OCI-LY3 (cell line): ENCODE data around the gene KDM4F.
"Not testable (repeated sequence)": the region's sequence is repeated elsewhere in the genome, so short reads cannot be mapped to it uniquely, and the experiment has no call there.

Experiments
- H2AFZ ChIP-seq: fragments of 200-600, 300-600 bp; shearing (Covaris generic); 2 replicates; pipeline ENCODE4 v1.6.0; 2014; ENCODE audit warnings: antibody characterized with exemption, low read depth, low read length
- H3K27ac ChIP-seq: fragments of 200-600, 300-600 bp; sonication (generic); 2 replicates; pipeline ENCODE4 v1.5.1; 2014; ENCODE audit warnings: mild to moderate bottlenecking, low read length, moderate library complexity, mixed read lengths
- H3K27me3 ChIP-seq: fragments of 200-600, 300-600 bp; sonication (generic); 2 replicates; pipeline ENCODE4 v1.6.1; 2014; ENCODE audit warnings: low read depth, low read length, mixed read lengths
- H3K36me3 ChIP-seq: fragments of 200-600, 300-600 bp; sonication (generic); replicated peaks from 2 replicates; pipeline ENCODE3; 2014; ENCODE audit warnings: low read depth, low read length, mixed read lengths
- H3K4me1 ChIP-seq: fragments of 300-600, 200-600 bp; sonication (generic); 2 replicates; pipeline ENCODE4 v1.6.1; 2014; ENCODE audit warnings: low read length, mixed read lengths
- H3K4me2 ChIP-seq: fragments of 200-600, 300-600 bp; sonication (generic); 2 replicates; pipeline ENCODE4 v1.6.1; 2014; ENCODE audit warnings: low read length, mixed read lengths
- H3K4me3 ChIP-seq: fragments of 300-600, 200-600 bp; sonication (generic); 2 replicates; pipeline ENCODE4 v1.5.1; 2014; ENCODE audit warnings: antibody characterized with exemption, mild to moderate bottlenecking, low read length, moderate library complexity
- H3K79me2 ChIP-seq: fragments of 300-600, 200-600 bp; shearing (Covaris generic); 2 replicates; pipeline ENCODE4 v1.6.1; 2014; ENCODE audit warnings: mild to moderate bottlenecking, low read length, mixed read lengths
- H3K9ac ChIP-seq: fragments of 300-600, 200-600 bp; shearing (Covaris generic); 2 replicates; pipeline ENCODE4 v1.6.0; 2014; ENCODE audit warnings: mild to moderate bottlenecking, low read length, moderate library complexity
- H3K9me3 ChIP-seq: fragments of 200-600, 300-600 bp; shearing (Covaris generic); 2 replicates; pipeline ENCODE4 v1.6.1; 2014; ENCODE audit warnings: low read length, mixed read lengths; ENCODE audit not compliant: insufficient read depth
- H4K20me1 ChIP-seq: fragments of 200-600, 300-600 bp; sonication (generic); 2 replicates; pipeline ENCODE4 v1.6.1; 2016; ENCODE audit warnings: low read length, mixed read lengths; ENCODE audit not compliant: insufficient read depth
- CTCF ChIP-seq: fragments of 200-600, 300-600 bp; sonication (generic); IDR thresholded peaks from 2 replicates; pipeline ENCODE4 v1.5.1; 2014; ENCODE audit warnings: antibody characterized with exemption, low read length, low read depth
- EZH2phosphoT487 ChIP-seq: fragments of 200-600 bp; shearing (Covaris generic); IDR thresholded peaks from 2 replicates; pipeline ENCODE4 v1.6.1; 2018; ENCODE audit warnings: antibody characterized with exemption, mixed run types, low read depth

The KDM4F gene

GRCh38 chr11:95033051-95033450 lies 16.2 kb upstream of the KDM4F start:
- Histone ChIP-seq H3K36me3 (no peaks in the 10 kb centered on the region), H2AFZ (no peak overlapping the region), H4K20me1 (no peaks in the 10 kb centered on the region), H3K79me2 (no peaks in the 10 kb centered on the region), H3K4me1 (no peaks in the 10 kb centered on the region), H3K4me3 (no peak overlapping the region), H3K9me3 (no peaks in the 10 kb centered on the region), H3K9ac (no peak overlapping the region), H3K4me2 (no peak overlapping the region), H3K27ac (no peak overlapping the region), H3K27me3 (no peaks in the 10 kb centered on the region)
- TF ChIP-seq CTCF: no peak
- TF ChIP-seq EZH2phosphoT487: no peak

- no peak overlapping the region for H3K9ac ChIP-seq
- H3K4me3 ChIP-seq: no peak overlapping the region
- H3K27ac ChIP-seq: no peak overlapping the region
- H2AFZ ChIP-seq: no peak overlapping the region
- no peaks in the 10 kb centered on the region for H3K9me3 ChIP-seq
- H3K36me3 ChIP-seq: no peaks in the 10 kb centered on the region
- no peaks in the 10 kb centered on the region for H3K79me2 ChIP-seq
- no peaks in the 10 kb centered on the region for H3K27me3 ChIP-seq
- no peaks in the 10 kb centered on the region for H3K4me1 ChIP-seq
- TF ChIP-seq CTCF: no peak
- no peak for TF ChIP-seq EZH2phosphoT487
- H3K4me2 ChIP-seq: no peak overlapping the region
- no peaks in the 10 kb centered on the region for H4K20me1 ChIP-seq
These were observed 13.9 kb upstream of the KDM4F start for GRCh38 chr11:95035316-95035715.

DNA sequence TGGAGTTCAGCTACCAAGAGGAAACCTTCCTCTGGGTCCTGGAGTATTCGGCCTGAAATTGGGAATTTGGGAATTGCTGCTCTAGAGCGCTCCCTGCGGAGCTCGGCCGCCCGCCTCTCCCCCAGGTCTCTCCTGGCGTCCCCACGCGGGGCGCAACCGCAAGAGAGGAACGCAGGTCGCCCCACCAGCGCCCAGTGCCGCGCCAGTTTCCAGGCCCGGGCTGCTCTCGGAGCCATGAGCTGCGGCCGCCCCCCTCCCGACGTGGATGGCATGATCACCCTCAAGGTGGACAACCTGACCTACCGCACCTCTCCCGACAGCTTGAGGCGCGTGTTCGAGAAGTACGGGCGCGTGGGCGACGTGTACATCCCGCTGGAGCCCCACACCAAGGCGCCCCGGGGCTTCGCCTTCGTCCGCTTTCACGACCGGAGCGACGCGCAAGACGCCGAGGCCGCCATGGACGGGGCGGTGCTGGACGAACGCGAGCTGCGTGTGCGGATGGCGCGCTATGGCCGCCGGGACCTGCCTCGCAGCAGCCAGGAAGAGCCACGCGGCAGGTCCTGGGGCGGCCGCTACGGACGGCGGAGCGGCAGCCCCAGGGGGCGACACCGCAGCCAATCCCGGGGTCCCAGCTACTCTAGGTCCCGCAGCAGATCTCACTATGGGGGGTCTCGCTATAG lies 11.7 kb upstream of the KDM4F start:
- not testable (repeated sequence) for H3K27ac ChIP-seq, H3K79me2 ChIP-seq, H3K27me3 ChIP-seq, H4K20me1 ChIP-seq, H3K9ac ChIP-seq, H3K9me3 ChIP-seq, H3K4me3 ChIP-seq, H2AFZ ChIP-seq, H3K4me1 ChIP-seq, H3K4me2 ChIP-seq, H3K36me3 ChIP-seq

DNA sequence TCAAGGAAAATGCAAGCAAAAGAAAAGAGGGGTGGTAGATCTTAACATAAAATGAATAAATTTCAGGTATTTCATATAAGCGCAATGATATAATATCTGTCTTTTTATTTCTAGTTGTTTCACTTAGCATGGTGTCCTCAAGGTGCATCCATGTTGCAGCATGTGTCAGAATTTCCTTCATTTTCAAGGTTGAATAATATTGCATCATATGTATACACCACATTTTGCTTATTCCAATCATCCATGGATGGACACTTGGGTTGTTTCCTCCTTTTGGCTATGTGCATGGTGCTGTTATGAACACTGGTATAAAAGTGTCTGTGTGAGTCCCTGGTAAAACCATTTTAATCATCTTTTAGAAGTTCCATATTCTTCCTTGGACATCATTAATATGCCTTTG lies 7.0 kb upstream of the KDM4F start:
- no peak overlapping the region for H3K4me2 ChIP-seq
- H3K79me2 ChIP-seq: no peaks in the 10 kb centered on the region
- H3K36me3 ChIP-seq: no peaks in the 10 kb centered on the region
- no peak overlapping the region for H2AFZ ChIP-seq
- no peaks in the 10 kb centered on the region for H3K4me1 ChIP-seq
- H3K9ac ChIP-seq: no peak overlapping the region
- peaks cover 13% of the 10 kb centered on the region; the same call in 1 of the 2 replicates for H3K27me3 ChIP-seq
- H4K20me1 ChIP-seq: no peaks in the 10 kb centered on the region
- TF ChIP-seq EZH2phosphoT487 (no peak), CTCF (no peak)
- H3K4me3 ChIP-seq: no peak overlapping the region
- H3K9me3 ChIP-seq: no peaks in the 10 kb centered on the region
- no peak overlapping the region for H3K27ac ChIP-seq
